Thoracic aorta (tissue), 2 donors: ENCODE measurements around the gene CHRNA7. TPM values are rescaled to one million over a fixed set of nuclear protein-coding genes. Genes with fewer than 3 reads are reported as not detected.

Experiments
- ATAC-seq: fragments of 150-250 bp; one replicate; pipeline ENCODE4 v1.8.0; 2017; ENCODE audit warnings: low read depth; ENCODE audit not compliant: insufficient number of reproducible peaks, low FRiP score
- DNase-seq: peaks from one replicate; pipeline ENCODE4 v3.0.0-alpha.2; 2020; ENCODE audit warnings: low spot score
- H3K27ac ChIP-seq, 2 donors: fragments of 200-600 bp; sonication (generic); 1 replicate in 1 of 2; 2 replicates in 1 of 2; pipeline ENCODE4 v1.5.1; 2016; ENCODE audit warnings: mild to moderate bottlenecking in 2 of 2, moderate library complexity in 2 of 2
- H3K27me3 ChIP-seq: fragments of 200-600 bp; sonication (generic); replicated peaks from 2 replicates; pipeline ENCODE4 v1.6.0; 2016; ENCODE audit warnings: mild to moderate bottlenecking; ENCODE audit not compliant: insufficient read depth
- H3K36me3 ChIP-seq: fragments of 200-600 bp; sonication (generic); one replicate; pipeline ENCODE4 v1.5.1; 2016
- H3K4me1 ChIP-seq, 2 donors: fragments of 200-600 bp; sonication (generic); 1 replicate in 1 of 2; 2 replicates in 1 of 2; pipeline versions ENCODE4 v1.5.1 to v1.6.0; 2016; ENCODE audit warnings: low read depth in 2 of 2, mild to moderate bottlenecking in 1 of 2; ENCODE audit not compliant: control insufficient read depth in 1 of 2
- H3K4me3 ChIP-seq: fragments of 200-600 bp; sonication (generic); 2 replicates; pipeline ENCODE4 v1.5.1; 2016; ENCODE audit warnings: mild to moderate bottlenecking
- H3K9me3 ChIP-seq: fragments of 200-600 bp; sonication (generic); 2 replicates; pipeline ENCODE4 v1.5.1; 2016
- CTCF ChIP-seq: fragments of 200-600 bp; sonication (generic); IDR thresholded peaks from one replicate; pipeline ENCODE4 v1.5.1; 2019; ENCODE audit warnings: antibody characterized with exemption
- total RNA-seq, 2 donors: library from RNA; depleted of rRNA; stranded (reverse); fragments of >200 nt; gene quantifications; one replicate each; pipeline versions ENCODE4 v1.1.0 to v1.2.3, GENCODE V29; 2016

Gene CHRNA7
- total RNA-seq, 2 donors from 2014 or later = 0.95 to 1.9 TPM

- Histone ChIP-seq H3K4me3 (no peak overlapping the region), H3K9me3 (no peaks in the 10 kb centered on the region), H3K27ac (no peak overlapping the region), H3K27me3 (no peaks in the 10 kb centered on the region), H3K36me3 (no peaks in the 10 kb centered on the region), H3K4me1 (no peaks in the 10 kb centered on the region)
- no peak for TF ChIP-seq CTCF
- ATAC-seq (no peak), DNase-seq (no peak)
These were observed 78.3 kb downstream of the CHRNA7 start for GRCh38 chr15:32108661-32109060.

- no peaks in the 10 kb centered on the region for H3K27me3 ChIP-seq
- DNase-seq (no peak), ATAC-seq (no peak)
- H3K4me3 ChIP-seq = no peak overlapping the region
- H3K9me3 ChIP-seq = no peaks in the 10 kb centered on the region
- H3K4me1 ChIP-seq = no peaks in the 10 kb centered on the region
- H3K36me3 ChIP-seq = no peaks in the 10 kb centered on the region
- H3K27ac ChIP-seq = no peak overlapping the region
- TF ChIP-seq CTCF = no peak
These were observed 81.8 kb downstream of the CHRNA7 start for GRCh38 chr15:32112101-32112500.

- H3K4me3 ChIP-seq = no peak overlapping the region
- no peaks in the 10 kb centered on the region for H3K27me3 ChIP-seq
- ATAC-seq (no peak), DNase-seq (no peak)
- H3K27ac ChIP-seq = no peak overlapping the region
- no peaks in the 10 kb centered on the region for H3K4me1 ChIP-seq
- no peak for TF ChIP-seq CTCF
- H3K9me3 ChIP-seq = no peaks in the 10 kb centered on the region
- no peaks in the 10 kb centered on the region for H3K36me3 ChIP-seq
These were observed 82.9 kb downstream of the CHRNA7 start for GRCh38 chr15:32113224-32113623.

DNA sequence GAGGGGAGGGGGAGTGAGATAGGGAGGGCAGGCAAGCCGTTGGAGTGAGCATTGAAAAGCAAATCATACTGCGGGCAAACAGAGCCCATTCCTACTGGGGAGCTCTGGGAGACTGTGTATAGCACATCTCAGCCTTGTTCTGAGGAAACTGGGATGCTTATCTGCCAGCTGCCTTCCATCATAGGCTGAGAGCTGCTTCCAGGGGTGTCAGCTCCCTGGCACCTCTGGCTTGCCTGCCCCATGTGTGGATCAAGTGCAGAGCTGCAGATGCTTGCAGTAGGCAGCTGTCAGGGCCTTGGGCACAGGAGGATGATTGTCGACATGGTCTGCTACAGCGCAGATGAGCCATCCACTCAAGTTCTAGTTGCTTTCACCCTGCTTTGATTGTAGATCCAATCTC lies 86.8 kb downstream of the CHRNA7 start:
- DNase-seq (no peak), ATAC-seq (no peak)
- H3K4me3 ChIP-seq = no peak overlapping the region
- H3K27me3 ChIP-seq = no peaks in the 10 kb centered on the region
- no peak overlapping the region for H3K27ac ChIP-seq
- no peaks in the 10 kb centered on the region for H3K36me3 ChIP-seq
- TF ChIP-seq CTCF = no peak
- H3K4me1 ChIP-seq = no peaks in the 10 kb centered on the region
- no peaks in the 10 kb centered on the region for H3K9me3 ChIP-seq

DNA sequence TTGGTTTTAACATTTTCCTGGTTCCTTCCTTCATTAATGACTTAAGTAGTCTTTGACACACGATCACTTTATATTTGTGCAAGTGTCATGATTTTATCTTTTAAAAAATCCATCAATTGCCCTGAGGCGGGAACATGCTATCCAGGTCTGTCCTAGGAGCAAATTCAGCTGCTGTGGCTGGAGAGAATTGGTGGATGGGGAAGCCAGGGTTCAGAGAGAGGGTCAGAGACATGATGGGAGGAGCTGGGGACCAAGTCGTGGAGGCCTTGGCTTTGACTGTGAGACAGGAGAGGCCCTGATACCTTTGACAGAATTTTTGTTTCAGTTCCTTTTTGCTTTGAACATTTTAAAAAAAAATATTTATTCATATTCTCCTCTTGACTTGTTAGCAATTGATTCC lies 89.0 kb downstream of the CHRNA7 start:
- TF ChIP-seq CTCF = no peak
- no peaks in the 10 kb centered on the region for H3K4me1 ChIP-seq
- H3K4me3 ChIP-seq = no peak overlapping the region
- ATAC-seq (no peak), DNase-seq (no peak)
- no peak overlapping the region for H3K27ac ChIP-seq
- H3K9me3 ChIP-seq = no peaks in the 10 kb centered on the region
- no peaks in the 10 kb centered on the region for H3K36me3 ChIP-seq
- no peaks in the 10 kb centered on the region for H3K27me3 ChIP-seq
